HepG2 (cell line): ENCODE measurements around the gene SNX2. TPM values are rescaled to one million over a fixed set of nuclear protein-coding genes. Genes with fewer than 3 reads are reported as not detected.

Experiments
- AKAP8 ChIP-seq: sonication (generic); formaldehyde crosslinking; IDR thresholded peaks from 2 replicates; pipeline ENCODE4 v1.5.1; 2020; ENCODE audit warnings: mild to moderate bottlenecking, missing genetic modification reagents
- CBX2 ChIP-seq, 2 experiments: fragments of 200-600 bp in 1 of 2; sonication (generic); formaldehyde crosslinking in 1 of 2; IDR thresholded peaks; 2 replicates each; pipeline versions ENCODE4 v1.7.0 to v1.8.1; 2018 to 2022; ENCODE audit warnings: low read depth in 2 of 2, low read length in 1 of 2, mild to moderate bottlenecking in 1 of 2, missing genetic modification reagents in 1 of 2
- RAD21 ChIP-seq: fragments of 450-650 bp; formaldehyde crosslinking; IDR thresholded peaks from 2 replicates; pipeline ENCODE4 v1.5.0; 2020; ENCODE audit warnings: mild to moderate bottlenecking
- SP140L ChIP-seq: sonication (generic); formaldehyde crosslinking; IDR thresholded peaks from 2 replicates; pipeline ENCODE4 v1.4.0; 2020; ENCODE audit warnings: missing genetic modification reagents, borderline replicate concordance
- SRSF9 ChIP-seq: fragments of 200-400 bp; formaldehyde crosslinking; IDR thresholded peaks from 2 replicates; pipeline ENCODE4 v1.6.1; 2018; ENCODE audit warnings: borderline replicate concordance, mild to moderate bottlenecking, low read depth, low read length; ENCODE audit not compliant: insufficient read depth, poor library complexity, severe bottlenecking
- SUZ12 ChIP-seq: fragments of 150-350 bp; IDR thresholded peaks from 2 replicates; pipeline ENCODE4 v1.6.1; 2014; ENCODE audit warnings: low read depth, low read length
- ZNF451 ChIP-seq: sonication (generic); formaldehyde crosslinking; IDR thresholded peaks from 2 replicates; pipeline ENCODE4 v1.5.0; 2020; ENCODE audit warnings: mild to moderate bottlenecking, missing genetic modification reagents
- ZNF546 ChIP-seq: sonication (generic); formaldehyde crosslinking; conservative IDR thresholded peaks from 2 replicates; pipeline ENCODE4 v1.8.1; 2023; ENCODE audit warnings: mild to moderate bottlenecking, missing genetic modification reagents
- ZNF569 ChIP-seq: sonication (generic); formaldehyde crosslinking; IDR thresholded peaks from 2 replicates; pipeline ENCODE4 v1.5.0; 2020; ENCODE audit warnings: mild to moderate bottlenecking, missing genetic modification reagents, moderate library complexity, borderline replicate concordance
- ZNF570 ChIP-seq: sonication (generic); formaldehyde crosslinking; IDR thresholded peaks from 2 replicates; pipeline ENCODE4 v1.4.0; 2020; ENCODE audit warnings: mild to moderate bottlenecking, missing genetic modification reagents, borderline replicate concordance
- ZNF7 ChIP-seq: IDR thresholded peaks from 2 replicates; pipeline ENCODE4 v1.6.1; 2016; ENCODE audit warnings: missing biosample characterization, missing genetic modification reagents
- ZNF749 ChIP-seq: sonication (generic); formaldehyde crosslinking; IDR thresholded peaks from 2 replicates; pipeline ENCODE4 v1.8.0; 2022; ENCODE audit warnings: mild to moderate bottlenecking, missing genetic modification reagents, moderate library complexity, borderline replicate concordance
- polyA plus RNA-seq, 8 experiments: library from polyadenylated mRNA; depleted of rRNA in 3 of 8; stranded (reverse) in 7 of 8; unstranded in 1 of 8; fragments of >200 nt; fragmentation: Illumina TruSeq in 4 of 8; extraction: Trizol in 4 of 8; gene quantifications; 2 replicates each; pipeline versions ENCODE4 v1.2.1 to v1.2.3, GENCODE V29; 2011 to 2016; ENCODE audit warnings: low read depth in 4 of 8, missing spikeins in 1 of 8, mixed read lengths in 1 of 8; ENCODE audit not compliant: insufficient read depth in 1 of 8
- total RNA-seq, 5 experiments: library from RNA; depleted of rRNA; stranded (reverse); fragments of >200 nt; fragmentation: Illumina TruSeq; extraction: Trizol; gene quantifications; 2 replicates each; pipeline ENCODE4 v1.2.3, GENCODE V29; 2016; ENCODE audit warnings: low read depth in 1 of 5
- TF ChIP-seq, protein P1 (sequence below): conservative IDR thresholded peaks from 2 replicates; pipeline ENCODE4 v1.6.1; 2018; ENCODE audit warnings: missing genetic modification reagents
- TF ChIP-seq, protein P2 (sequence below): sonication (generic); formaldehyde crosslinking; IDR thresholded peaks from 2 replicates; pipeline ENCODE4 v1.4.0; 2020; ENCODE audit warnings: missing genetic modification reagents, borderline replicate concordance
- TF ChIP-seq, protein P3 (sequence below), 2 experiments: sonication (generic) in 1 of 2; formaldehyde crosslinking in 1 of 2; IDR thresholded peaks; 2 replicates each; pipeline versions ENCODE4 v1.5.1 to v1.6.1; 2011 to 2020; ENCODE audit warnings: borderline replicate concordance in 1 of 2, low read depth in 1 of 2, low read length in 1 of 2, mild to moderate bottlenecking in 1 of 2, missing genetic modification reagents in 1 of 2, moderate library complexity in 1 of 2
- TF ChIP-seq, protein P4 (sequence below): sonication (generic); formaldehyde crosslinking; IDR thresholded peaks from 2 replicates; pipeline ENCODE4 v1.8.0; 2022; ENCODE audit warnings: missing genetic modification reagents, mild to moderate bottlenecking, moderate library complexity, borderline replicate concordance

The SNX2 gene
- total and polyA plus RNA-seq, 2 of the 13 experiments (the other 11 are each of a cell fraction or from before 2014, with no cell fraction given) = 26.4 to 78.8 TPM

DNA sequence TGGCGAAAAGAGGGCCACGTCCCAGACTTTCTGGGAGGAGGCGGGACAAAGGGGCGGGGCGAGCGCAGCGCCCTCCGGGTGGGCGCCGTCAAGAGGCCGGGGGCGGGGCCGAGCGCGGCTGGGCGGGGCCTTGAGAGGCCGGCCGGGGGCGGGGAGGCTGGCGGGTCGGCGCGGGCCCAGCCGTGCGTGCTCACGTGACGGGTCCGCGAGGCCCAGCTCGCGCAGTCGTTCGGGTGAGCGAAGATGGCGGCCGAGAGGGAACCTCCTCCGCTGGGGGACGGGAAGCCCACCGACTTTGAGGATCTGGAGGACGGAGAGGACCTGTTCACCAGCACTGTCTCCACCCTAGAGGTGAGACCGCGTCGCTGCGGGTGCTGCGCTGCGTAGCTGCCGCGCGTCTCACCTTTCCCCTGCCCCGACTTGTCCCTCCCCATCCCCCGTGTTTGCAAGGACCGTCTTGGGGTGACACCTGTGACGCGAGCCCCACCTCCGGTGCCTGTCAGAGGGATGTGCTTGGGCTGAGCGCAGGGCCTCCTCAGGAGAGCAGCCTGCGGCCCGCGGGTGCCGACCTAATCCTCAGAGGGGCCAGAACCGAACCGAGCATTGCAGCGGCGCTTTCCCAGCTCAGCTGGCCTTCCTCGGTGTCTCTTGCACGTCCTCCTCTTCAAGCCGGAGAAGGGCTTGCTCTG, at the start of gene SNX2 (continued):
- TF ChIP-seq CBX2 (IDR thresholded peaks at IDR 0.05; ENCODE audit: low read depth, low read length) = no peak
- no peak for TF ChIP-seq CBX2 (CRISPR knock-in tag; IDR thresholded peaks at IDR 0.05; ENCODE audit: low read depth)
- 0 out of 2 replicates have a peak, but pooled peaks have one; percentile 27 for TF ChIP-seq ZNF451 (CRISPR knock-in tag)
- TF ChIP-seq ZNF569 (CRISPR knock-in tag) = no peak
- TF ChIP-seq RAD21 (CRISPR knock-in tag) = peak; percentile 26; the same call in 1 of the 2 replicates
- TF ChIP-seq AKAP8 = no peak
- TF ChIP-seq, protein P1, sequence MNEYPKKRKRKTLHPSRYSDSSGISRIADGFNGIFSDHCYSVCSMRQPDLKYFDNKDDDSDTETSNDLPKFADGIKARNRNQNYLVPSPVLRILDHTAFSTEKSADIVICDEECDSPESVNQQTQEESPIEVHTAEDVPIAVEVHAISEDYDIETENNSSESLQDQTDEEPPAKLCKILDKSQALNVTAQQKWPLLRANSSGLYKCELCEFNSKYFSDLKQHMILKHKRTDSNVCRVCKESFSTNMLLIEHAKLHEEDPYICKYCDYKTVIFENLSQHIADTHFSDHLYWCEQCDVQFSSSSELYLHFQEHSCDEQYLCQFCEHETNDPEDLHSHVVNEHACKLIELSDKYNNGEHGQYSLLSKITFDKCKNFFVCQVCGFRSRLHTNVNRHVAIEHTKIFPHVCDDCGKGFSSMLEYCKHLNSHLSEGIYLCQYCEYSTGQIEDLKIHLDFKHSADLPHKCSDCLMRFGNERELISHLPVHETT = no peak; the same call in 1 of the 2 replicates
- TF ChIP-seq, protein P2, sequence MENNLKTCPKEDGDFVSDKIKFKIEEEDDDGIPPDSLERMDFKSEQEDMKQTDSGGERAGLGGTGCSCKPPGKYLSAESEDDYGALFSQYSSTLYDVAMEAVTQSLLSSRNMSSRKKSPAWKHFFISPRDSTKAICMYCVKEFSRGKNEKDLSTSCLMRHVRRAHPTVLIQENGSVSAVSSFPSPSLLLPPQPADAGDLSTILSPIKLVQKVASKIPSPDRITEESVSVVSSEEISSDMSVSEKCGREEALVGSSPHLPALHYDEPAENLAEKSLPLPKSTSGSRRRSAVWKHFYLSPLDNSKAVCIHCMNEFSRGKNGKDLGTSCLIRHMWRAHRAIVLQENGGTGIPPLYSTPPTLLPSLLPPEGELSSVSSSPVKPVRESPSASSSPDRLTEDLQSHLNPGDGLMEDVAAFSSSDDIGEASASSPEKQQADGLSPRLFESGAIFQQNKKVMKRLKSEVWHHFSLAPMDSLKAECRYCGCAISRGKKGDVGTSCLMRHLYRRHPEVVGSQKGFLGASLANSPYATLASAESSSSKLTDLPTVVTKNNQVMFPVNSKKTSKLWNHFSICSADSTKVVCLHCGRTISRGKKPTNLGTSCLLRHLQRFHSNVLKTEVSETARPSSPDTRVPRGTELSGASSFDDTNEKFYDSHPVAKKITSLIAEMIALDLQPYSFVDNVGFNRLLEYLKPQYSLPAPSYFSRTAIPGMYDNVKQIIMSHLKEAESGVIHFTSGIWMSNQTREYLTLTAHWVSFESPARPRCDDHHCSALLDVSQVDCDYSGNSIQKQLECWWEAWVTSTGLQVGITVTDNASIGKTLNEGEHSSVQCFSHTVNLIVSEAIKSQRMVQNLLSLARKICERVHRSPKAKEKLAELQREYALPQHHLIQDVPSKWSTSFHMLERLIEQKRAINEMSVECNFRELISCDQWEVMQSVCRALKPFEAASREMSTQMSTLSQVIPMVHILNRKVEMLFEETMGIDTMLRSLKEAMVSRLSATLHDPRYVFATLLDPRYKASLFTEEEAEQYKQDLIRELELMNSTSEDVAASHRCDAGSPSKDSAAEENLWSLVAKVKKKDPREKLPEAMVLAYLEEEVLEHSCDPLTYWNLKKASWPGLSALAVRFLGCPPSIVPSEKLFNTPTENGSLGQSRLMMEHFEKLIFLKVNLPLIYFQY = peak; percentile 91; the same call in 1 of the 2 replicates
- TF ChIP-seq, protein P3, sequence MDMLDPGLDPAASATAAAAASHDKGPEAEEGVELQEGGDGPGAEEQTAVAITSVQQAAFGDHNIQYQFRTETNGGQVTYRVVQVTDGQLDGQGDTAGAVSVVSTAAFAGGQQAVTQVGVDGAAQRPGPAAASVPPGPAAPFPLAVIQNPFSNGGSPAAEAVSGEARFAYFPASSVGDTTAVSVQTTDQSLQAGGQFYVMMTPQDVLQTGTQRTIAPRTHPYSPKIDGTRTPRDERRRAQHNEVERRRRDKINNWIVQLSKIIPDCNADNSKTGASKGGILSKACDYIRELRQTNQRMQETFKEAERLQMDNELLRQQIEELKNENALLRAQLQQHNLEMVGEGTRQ (IDR thresholded peaks at IDR 0.05; ENCODE audit: low read depth, low read length) = peak; percentile 73
- TF ChIP-seq, protein P3 (CRISPR knock-in tag; IDR thresholded peaks at IDR 0.05; ENCODE audit: borderline replicate concordance) = peak; percentile 82; the same call in 1 of the 2 replicates
- 0 out of 2 replicates have a peak, but pooled peaks have one; percentile 26 for TF ChIP-seq ZNF546 (CRISPR knock-in tag)
- TF ChIP-seq SP140L (CRISPR knock-in tag) = no peak; the same call in 1 of the 2 replicates
- TF ChIP-seq SUZ12 = no peak
- no peak for TF ChIP-seq SRSF9
- TF ChIP-seq ZNF570 (CRISPR knock-in tag) = no peak
- TF ChIP-seq ZNF7 (CRISPR knock-in tag) = no peak
- no peak for TF ChIP-seq ZNF749 (CRISPR knock-in tag)
- TF ChIP-seq, protein P4, sequence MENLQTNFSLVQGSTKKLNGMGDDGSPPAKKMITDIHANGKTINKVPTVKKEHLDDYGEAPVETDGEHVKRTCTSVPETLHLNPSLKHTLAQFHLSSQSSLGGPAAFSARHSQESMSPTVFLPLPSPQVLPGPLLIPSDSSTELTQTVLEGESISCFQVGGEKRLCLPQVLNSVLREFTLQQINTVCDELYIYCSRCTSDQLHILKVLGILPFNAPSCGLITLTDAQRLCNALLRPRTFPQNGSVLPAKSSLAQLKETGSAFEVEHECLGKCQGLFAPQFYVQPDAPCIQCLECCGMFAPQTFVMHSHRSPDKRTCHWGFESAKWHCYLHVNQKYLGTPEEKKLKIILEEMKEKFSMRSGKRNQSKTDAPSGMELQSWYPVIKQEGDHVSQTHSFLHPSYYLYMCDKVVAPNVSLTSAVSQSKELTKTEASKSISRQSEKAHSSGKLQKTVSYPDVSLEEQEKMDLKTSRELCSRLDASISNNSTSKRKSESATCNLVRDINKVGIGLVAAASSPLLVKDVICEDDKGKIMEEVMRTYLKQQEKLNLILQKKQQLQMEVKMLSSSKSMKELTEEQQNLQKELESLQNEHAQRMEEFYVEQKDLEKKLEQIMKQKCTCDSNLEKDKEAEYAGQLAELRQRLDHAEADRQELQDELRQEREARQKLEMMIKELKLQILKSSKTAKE (CRISPR knock-in tag) = no peak
